CD4-positive, alpha-beta T cell treated with Interleukin-17A for 1 hour (primary cell): ENCODE results near the gene TRIM8.
A peak's percentile ranks its signal among the peaks of the same experiment; 100 is the strongest.
"Not testable (repeated sequence)": the region's sequence is repeated elsewhere in the genome, so short reads cannot be mapped to it uniquely, and the experiment has no call there.

ENCODE experiments used
- DNase-seq: peaks from one replicate; pipeline ENCODE4 v3.0.0-alpha.2; 2020

TRIM8 gene

DNA sequence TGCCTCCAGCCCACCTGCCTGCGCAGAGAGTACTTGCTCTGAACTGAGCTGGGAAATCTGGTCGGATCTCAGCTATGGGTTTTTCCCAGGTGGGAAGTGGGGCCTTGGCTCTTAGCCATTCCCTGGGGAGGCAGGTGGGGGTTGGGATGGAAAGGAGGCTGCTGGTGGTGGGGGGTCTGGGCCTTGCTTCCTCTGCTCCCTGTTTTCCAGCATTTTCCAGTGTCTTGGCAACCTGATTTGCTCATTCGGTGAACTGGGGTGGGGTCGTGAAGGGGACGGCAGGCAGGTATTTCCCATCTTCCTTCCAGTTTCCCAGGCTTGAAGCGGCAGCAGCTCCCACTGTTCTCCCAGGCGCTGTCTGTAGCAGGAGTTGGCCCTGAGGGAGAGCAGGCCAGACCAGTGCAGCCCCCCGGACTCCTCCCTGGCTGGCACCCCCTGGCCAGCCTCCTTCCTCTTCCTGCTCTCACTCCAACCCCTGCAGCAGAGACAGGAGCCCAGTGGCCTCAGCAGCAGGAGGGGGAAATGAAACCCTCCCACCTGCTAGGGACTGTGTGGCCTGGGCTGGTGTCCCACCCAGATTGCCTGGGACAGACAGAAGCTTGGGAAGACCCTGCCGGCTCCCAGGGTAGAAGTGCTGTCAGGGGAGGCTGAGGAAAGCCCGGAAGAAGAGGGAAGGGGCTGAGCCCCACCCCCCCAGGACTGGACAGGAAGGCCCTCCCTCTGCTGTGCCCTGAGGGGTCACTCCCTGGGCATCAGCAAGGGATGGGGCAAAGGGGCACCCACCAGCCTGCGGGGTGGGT is 6.6 kb downstream of the TRIM8 start:
- no peak for DNase-seq

DNA sequence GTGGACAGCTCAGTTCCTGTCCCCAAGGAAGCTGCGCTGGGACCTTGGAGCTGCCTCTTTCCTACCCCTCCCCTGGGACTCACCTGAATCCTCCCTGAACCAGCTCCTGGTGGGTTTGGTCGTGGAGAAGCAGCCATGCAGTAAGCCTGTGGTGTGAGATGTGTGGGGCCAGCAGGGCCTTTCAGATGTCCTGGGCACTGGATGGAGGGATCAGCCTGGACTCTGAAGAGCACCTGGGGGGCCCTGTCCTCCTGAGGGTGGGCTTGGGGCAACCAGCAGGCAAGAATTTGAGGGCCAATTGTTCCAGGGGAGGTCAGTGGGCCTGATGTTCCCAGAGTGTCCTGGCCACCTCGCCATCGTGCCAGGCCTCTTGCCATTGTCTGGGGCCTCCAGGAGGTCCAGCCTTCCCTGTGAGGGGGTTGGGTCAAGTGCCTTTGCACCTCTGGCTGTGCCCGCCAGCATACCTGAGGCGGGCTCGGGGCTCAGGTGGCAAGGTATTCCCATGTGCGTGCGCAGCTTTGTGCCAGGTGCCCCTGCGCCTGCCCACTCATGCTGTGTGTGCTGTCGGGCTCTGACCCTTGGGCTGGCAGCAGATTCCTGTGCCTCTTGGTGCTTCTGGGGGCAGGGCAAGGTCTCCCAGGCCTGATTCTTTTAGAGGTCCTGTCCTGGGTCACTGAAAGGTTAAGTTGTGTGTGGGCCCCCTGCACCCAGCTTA is 7.3 kb downstream of the TRIM8 start:
- DNase-seq = no peak

DNA sequence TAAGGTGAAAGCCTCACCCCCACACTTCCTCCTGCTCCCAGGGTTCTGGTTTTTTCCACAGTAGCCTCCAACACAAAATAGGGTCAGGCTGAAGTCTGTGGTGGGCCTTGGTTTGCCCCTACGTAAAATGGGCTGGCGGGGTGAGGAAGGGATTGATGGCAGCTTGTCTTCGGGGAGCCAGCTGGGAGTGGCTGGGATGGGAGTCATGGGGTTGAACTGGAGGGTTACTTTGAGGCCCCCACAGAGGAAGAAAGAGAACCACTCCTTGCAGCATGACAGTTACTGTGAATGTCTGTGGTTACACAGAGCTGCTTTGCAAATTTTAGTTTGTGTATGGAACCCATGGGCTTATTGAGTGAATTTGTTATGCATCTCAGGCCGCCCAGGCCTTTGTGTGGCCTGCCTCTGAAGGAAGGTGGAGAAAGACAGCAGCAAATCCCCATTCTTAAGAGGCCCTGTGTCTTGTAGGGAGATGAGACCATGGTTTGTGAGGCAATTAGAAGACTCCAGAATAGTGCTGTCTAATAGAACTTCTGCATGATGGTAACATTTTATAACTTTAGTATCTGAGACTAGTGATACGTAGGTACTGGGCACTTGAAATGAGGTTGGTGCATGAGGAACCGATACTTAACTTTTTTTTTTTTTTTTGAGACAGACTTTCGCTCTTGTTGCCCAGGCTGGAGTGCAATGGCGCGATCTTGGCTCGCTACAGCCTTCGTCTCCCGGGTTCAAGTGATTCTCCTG is 8.1 kb downstream of the TRIM8 start:
- DNase-seq = no peak

DNA sequence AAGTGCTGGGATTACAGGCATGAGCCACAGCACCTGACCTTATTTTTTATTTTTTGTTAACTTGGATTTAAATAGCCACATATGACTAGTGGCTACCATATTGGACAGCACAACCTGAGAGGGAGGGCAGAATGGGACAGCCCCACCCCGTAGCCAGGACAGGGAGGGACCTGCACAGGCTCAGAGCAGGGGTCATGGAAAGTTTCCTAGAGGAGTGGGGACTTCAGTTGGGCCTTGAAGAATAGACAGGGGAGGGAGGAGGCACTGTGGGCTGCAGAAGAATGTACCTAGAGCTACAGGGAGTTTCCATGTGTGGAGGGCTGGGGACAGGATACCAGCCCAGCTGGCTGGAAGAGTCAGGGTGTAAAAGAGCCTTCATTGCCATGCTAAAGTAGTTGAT is 8.8 kb downstream of the TRIM8 start:
- no peak for DNase-seq

DNA sequence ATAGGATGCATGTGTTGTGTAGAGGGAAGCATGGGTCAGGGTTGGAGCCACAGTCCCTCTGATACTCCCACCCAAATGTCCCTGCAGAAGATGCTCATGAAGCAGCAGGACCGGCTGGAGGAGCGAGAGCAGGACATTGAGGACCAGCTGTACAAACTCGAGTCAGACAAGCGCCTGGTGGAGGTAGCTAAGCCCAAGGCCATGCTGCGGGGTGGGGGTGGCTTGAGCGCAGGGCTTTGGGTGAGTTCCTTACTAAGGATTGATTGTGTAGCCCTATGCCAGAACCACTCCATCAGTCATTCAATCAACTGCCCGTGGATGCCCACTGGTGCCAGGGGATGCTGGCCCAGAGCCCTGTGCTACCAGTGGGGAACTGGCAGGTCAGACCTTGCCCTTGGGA is 10.3 kb downstream of the TRIM8 start:
- no peak for DNase-seq

DNA sequence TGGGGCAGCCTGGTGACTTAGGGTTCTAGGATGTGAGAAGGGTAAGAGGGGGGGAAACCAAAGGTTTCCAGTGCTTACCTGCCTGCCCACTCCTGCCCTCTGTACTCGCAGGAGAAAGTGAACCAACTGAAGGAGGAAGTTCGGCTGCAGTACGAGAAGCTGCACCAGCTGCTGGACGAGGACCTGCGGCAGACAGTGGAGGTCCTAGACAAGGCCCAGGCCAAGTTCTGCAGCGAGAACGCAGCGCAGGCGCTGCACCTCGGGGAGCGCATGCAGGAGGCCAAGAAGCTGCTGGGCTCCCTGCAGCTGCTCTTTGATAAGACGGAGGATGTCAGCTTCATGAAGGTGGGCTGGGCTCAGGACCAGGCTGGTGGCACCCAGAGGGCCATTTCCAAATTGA is 10.7 kb downstream of the TRIM8 start:
- DNase-seq = no peak

DNA sequence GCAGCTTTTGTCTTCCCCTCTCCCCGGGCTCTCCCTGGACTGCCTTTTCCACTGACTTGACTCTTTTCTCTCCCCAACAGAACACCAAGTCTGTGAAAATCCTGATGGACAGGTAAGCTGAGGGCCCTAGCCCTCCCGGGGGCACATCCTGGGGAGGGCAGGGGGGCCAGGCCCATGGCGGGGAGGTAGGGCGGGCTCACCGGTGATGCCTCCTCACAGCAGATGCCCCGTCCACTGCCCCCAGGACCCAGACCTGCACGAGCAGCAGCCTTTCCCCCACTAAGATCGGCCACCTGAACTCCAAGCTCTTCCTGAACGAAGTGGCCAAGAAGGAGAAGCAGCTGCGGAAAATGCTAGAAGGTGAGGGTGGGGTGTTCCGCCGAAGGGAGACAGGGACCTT is 11.7 kb downstream of the TRIM8 start:
- no peak for DNase-seq

DNA sequence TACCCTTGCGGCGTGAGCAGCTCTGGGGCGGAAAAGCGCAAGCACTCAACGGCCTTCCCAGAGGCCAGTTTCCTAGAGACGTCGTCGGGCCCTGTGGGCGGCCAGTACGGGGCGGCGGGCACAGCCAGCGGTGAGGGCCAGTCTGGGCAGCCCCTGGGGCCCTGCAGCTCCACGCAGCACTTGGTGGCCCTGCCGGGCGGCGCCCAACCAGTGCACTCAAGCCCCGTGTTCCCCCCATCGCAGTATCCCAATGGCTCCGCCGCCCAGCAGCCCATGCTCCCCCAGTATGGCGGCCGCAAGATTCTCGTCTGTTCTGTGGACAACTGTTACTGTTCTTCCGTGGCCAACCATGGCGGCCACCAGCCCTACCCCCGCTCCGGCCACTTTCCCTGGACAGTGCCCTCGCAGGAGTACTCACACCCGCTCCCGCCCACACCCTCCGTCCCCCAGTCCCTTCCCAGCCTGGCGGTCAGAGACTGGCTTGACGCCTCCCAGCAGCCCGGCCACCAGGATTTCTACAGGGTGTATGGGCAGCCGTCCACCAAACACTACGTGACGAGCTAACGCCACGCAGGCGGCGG is 12.6 kb downstream of the TRIM8 start:
- DNase-seq = no peak

DNA sequence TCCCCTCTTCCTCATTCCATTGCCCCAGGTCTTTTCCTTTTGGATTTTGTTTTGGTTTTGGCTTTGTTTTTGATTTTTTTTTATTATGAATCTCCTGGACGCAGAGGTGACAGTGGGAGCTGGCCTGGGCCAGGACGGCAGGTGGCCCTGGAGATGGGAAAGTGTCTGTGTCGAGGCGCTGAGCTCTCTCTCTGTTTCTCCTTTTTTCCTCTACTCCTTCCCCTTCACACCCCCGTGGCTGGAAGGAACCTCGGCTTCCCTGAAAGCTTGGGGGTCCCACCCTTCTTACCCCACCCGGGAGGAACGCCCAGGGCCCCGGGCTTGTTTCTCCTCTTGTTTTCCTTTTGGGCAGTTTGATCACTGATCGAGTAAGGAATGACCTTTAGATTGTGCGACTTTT is 13.2 kb downstream of the TRIM8 start:
- no peak for DNase-seq

DNA sequence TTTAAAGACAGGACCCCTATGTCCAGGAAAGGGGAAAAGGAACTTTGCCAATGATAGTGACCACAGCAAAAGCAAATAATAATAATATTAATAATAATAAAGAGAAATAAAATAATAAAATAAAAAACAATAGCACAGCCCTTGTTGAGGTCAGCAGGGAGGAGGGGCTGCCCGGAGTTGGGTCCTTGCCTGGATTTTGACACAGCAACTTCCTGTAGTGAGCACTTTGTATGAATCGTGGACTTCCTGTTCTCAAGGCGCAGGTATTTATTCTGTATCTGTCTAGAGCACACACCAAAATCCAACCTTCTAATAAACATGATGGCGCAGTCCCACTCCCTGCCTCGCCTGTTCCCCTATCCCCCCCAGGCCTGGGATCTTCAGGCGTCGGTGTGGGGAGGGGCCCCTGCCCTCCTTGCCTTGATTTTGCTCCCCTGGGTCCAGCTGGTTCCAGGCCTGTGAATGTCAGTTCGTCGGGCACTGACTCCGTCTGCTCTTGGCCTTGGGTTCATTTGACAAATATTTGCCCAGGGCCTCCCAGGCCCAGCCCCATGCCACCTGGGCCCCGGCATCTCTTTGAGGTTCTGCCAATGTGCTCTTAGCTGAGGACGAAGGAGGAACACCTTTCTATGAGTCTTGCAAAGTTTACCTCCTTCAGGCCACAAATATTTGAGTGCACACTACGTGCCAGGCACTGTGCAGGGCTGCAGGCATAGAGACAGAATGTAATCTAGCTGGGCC is 13.9 kb downstream of the TRIM8 start:
- DNase-seq = no peak

DNA sequence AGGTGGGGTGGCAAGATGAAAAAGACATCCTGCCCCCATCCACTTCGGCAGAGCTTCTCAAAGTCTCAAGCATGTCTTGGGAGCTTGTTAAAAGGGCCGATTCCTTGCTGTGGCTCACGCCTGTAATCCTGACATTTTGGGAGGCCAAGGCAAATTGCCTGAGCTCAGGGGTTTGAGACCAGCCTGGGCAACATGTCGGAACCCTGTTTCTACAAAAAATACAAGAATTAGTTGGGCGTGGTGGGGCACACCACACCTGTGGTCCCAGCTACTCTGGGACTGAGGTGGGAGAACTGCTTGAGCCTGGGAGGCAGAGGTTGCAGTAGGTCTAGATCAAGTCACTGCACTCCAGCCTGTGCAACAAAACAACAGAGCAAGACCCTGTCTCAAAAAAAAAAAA is 14.5 kb downstream of the TRIM8 start:
- no peak for DNase-seq

DNA sequence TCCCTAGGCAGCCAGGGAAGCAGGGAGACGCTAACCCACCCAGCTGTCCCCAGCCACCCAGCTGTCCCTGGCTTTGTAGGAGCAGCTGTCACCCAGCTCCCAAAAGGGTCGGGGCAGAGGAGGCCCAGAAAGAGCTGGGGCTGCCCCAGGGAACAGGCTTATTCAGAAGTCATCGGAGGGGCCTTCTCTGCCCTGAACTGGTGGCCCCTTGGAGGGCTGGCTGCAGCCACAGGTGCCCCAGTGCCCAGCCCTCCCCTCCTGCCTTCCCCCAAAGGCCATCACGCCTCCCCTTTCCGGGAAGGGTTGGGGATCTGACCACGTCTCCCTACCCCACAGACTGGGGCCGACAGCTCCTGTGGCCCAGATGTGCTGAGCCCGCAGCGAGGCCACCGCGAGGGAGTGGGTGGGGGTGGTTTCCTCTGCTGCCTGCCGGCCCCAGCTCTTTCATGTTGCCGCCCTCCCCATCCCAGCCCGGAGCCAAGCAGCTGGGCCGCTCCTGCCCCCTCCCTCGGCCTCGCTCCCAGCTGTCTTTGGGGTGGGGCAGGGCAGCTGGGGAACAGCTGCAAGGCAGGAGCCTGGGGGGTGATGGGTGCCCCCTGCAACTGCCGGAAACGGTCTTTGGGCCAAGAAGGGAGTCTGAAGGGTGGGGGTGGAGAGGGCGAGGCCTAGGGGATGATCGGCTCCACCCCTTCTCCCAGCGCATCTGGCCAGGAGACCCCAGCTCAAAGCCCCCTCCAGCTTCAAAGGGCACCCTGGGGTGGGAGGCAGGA is 16.8 kb downstream of the TRIM8 start:
- DNase-seq = peak; percentile 68

DNA sequence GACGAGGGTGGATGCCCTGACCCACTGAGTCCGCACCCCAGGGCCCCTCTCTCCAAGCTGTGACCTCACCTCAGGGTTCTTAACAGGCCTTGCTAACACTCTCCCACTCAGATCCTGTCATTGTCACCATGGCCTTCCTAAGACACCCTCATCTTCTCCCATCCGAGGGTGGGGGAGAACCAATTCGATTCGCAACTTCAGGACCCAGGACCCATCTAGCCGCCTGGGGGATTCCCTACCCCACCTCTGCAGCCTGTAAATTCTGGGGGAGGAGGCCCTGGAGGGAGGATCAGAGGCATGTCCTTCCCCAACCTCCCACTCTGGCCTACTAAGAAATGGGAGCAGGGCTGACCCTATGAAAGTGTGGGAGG is 17.4 kb downstream of the TRIM8 start:
- no peak for DNase-seq

DNA sequence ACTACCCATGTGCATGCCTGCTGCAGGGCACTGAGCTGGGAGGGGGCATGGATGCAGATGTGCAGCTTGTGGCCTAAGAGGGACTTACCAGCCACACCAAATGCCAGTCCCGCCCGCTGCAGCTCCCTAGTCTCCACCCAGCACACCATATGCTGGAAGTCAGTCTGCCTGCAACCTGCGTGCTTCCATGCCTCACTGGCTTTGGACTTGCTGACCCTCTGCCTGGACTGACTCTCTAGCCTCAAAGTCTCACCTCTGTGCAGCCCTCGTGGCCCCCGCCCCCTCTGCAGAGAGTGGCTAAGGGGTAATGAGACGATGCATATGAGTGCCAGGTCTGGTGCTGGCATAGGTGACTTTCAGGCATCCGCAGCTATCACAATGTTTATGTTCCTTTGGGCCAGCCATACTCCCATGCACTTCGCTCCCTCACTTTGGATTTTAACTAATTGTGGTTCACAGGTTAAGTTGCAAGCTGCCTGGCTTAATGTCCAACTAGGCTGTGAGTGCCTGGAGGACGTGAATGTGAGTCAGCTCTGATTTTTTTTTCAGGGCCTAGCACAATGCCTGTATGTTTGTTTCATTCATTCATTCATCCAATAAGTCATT is 21.7 kb downstream of the TRIM8 start:
- no peak for DNase-seq

DNA sequence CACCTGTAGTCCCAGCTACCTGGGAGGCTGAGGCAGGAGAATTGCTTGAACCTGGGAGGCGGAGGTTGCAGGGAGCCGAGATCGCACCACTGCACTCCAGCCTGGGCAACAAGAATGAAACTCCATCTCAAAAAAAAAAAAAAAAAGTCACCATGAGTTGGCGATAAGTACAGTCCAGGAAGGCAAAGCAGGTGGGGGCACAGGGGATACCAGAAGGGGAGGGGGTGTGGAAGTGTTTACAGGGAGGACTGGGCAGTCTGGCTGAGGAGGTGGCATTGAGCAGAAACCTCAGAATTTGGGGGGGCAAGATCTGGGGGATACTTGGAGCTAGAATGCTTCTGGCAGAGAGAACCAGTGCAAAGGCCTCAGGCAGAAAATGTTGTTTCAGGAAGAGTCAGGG is 23.1 kb downstream of the TRIM8 start:
- not testable (repeated sequence) for DNase-seq

DNA sequence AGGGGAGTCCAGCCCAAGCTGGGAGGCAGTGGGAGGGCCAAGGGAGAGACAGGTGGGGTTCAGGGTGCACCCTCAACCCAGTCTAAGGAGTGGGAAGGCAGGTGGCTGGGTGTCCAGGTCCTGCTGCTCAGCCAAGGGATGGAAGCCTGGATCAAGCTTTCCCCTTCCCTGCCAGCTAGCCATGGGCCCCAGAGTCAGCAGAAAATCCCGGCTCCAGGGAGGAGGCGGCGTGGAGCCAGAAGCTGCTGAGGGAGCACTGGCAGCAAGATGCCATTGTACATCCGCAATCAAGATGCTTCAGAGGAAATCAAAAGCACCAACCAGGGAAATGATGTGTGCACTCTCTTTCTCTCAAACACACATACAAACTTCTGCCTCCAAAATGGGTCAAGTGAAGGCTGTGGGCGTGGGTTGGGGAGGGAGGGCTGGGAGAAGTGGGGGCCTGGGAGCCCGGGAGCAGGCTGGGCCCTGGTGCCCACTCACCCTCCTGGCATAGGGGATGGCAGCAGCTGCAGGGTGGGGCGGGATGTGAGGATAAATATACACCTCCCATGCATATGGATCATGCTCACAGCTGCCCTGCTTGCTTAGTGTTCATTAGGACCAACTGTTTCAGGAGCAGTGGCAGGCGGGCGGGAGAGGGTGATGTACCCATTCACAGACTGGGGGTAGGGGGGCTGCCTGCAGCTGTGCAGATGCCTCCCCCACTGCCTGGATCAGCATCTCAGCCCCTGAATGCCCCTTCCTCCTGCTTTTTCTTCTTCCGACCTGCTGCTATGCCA is 24.2 kb downstream of the TRIM8 start:
- DNase-seq = no peak

DNA sequence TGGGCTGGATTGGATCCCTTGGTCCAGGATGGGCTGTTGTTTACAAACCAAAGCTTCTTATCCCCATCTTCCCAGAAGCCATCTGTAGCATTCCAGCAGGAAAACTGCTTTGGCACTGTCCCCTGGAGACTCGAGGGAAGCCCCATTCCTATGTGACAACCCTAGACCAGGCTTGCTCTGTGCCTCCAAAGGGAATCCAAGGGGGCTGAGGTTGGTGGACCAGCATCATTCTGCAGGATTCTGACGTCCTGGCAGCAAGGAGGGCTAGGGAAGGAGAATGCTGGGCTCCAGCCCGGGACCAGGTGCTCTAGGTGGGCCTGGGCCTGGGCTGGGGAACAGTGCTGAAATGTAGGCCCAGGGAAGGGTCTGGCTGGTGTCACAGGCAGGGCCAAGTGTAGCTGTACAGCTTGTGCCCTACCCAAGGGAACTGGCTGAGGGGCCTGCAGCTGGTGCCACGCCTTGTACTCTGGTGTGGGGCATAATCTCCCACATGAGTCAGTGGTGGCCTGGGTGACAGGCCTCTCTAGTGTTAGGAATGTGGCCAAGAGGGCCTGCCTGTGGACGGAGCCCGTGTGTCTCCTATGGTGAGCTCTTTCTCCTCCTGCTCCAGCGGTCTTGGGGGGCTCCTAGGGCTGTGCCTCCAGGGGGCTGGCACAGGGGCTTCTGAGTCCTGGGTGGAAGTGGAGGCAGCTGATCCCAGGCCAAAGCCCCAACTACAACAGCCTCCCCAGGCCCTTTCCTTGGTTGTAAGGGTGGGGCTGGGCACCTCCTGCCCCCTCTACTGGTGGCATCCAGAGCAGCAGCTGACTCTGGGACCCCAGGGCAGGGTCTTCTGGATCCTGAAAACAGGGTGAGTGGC is 25.2 kb downstream of the TRIM8 start:
- DNase-seq = no peak

DNA sequence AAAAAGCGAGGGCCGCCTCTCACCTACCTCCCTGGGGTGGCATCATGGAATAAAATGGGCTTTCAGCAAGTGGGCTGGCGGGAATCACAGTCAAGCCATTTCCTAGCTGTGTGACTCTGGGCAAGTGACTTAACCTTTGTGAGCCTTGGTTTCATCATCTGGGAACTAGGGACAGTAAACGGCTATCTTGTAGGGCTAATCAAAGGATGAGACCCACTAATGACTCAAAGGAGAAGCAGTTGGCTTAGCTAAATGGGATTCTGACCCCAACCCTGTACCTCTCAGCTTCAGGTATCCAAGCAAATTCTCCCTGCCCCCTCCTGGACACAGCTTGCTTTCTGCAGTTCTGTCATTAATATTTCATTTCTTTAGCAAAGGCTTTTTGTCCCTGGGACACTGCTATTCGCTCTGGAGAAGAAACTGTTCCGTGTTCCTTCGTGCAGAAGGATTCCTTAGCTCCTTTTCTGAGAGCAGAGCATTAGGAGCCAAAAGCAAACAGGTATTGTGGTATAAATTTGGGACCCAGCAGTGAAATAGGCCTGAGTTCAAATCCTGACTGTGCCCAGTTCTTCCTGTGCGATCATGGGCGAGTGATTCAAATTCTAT is 25.9 kb downstream of the TRIM8 start:
- no peak for DNase-seq

DNA sequence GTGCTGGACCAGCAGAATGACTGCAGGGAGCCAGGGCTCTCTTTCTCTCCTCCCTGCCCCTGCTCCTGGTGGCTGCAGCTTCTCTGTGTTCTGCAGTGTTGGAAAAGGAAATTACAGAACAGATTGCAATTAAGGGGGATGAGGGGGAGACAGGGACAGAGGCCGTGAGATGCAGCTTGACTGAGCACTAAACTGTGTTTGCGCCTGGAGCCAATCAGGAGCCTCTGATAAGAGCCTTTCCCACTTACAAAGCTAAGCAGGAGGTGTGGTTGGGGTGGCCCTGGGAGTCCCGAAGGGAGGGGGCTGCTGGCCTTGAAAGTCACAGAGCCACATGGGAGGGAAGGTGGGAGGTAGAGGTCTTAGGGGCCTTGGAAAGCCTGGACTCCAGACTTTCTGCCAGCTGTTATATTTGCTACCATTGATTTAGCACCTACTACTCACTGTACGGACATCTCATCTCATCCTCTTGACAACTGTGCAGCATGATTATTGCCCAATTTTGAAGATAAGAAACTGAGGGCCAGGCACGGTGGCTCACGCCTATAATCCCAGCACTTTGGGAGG is 26.7 kb downstream of the TRIM8 start:
- no peak for DNase-seq
